ENCODE data around the gene TUBB2A. TPM values are rescaled to one million over a fixed set of nuclear protein-coding genes. Genes with fewer than 3 reads are reported as not detected.
"Not testable (repeated sequence)": the region's sequence is repeated elsewhere in the genome, so short reads cannot be mapped to it uniquely, and the experiment has no call there.

TUBB2A gene
- total RNA-seq, 2 experiments from 2014 or later, result 0.69 to 1.2 TPM

- Mint-ChIP-seq H3K27me3 (peaks cover 2% of the 10 kb centered on the region), H3K9me3 (no peaks in the 10 kb centered on the region), H3K4me1 (peaks cover 5% of the 10 kb centered on the region), H3K27ac (no peak overlapping the region), H3K4me3 (no peak overlapping the region), H3K36me3 (ENCODE audit: low read depth) (no peaks in the 10 kb centered on the region)
- DNase-seq, result no peak
- ChIA-PET CTCF (interaction anchor here (1.3 to 1.4 kb wide), 2 partner anchors 10 to 19 kb away, joined by 3 read pairs; partner anchors contain the start of gene TUBB2A), POLR2A (no interaction called here)
Measured at GRCh38 chr6:3175715-3176402, 18.5 kb upstream of the TUBB2A start.

- H3K4me3 Mint-ChIP-seq; DNase-seq; H3K4me1 Mint-ChIP-seq; H3K27ac Mint-ChIP-seq; H3K36me3 Mint-ChIP-seq (ENCODE audit: low read depth); POLR2A ChIA-PET; H3K9me3 Mint-ChIP-seq; H3K27me3 Mint-ChIP-seq: not testable (repeated sequence)
- CTCF ChIA-PET, result interaction anchor here (1.1 kb wide), 1 partner anchor 10 kb away, joined by 4 read pairs; no protein-coding TSS in a partner anchor
Measured at GRCh38 chr6:3173636-3174089, 16.3 kb upstream of the TUBB2A start.

GRCh38 chr6:3172789-3173188, 15.4 kb upstream of the TUBB2A start:
- CTCF ChIA-PET, result interaction anchor here (1.1 to 1.3 kb wide), 3 partner anchors 9 to 14 kb away, joined by 3 to 4 read pairs (median 3); no protein-coding TSS in a partner anchor
- POLR2A ChIA-PET; H3K27me3 Mint-ChIP-seq; H3K4me3 Mint-ChIP-seq; DNase-seq; H3K9me3 Mint-ChIP-seq; H3K4me1 Mint-ChIP-seq; H3K36me3 Mint-ChIP-seq (ENCODE audit: low read depth); H3K27ac Mint-ChIP-seq: not testable (repeated sequence)

GRCh38 chr6:3171313-3172175, 14.2 kb upstream of the TUBB2A start:
- POLR2A ChIA-PET; H3K36me3 Mint-ChIP-seq (ENCODE audit: low read depth); H3K27me3 Mint-ChIP-seq; H3K4me3 Mint-ChIP-seq; H3K27ac Mint-ChIP-seq; H3K4me1 Mint-ChIP-seq; H3K9me3 Mint-ChIP-seq; DNase-seq: not testable (repeated sequence)
- CTCF ChIA-PET, result interaction anchor here (0.6 to 1.4 kb wide), 4 partner anchors 9 to 45 kb away, joined by 3 to 5 read pairs (median 3); no protein-coding TSS in a partner anchor

- POLR2A ChIA-PET; H3K4me3 Mint-ChIP-seq; H3K27ac Mint-ChIP-seq; H3K4me1 Mint-ChIP-seq; DNase-seq; H3K36me3 Mint-ChIP-seq (ENCODE audit: low read depth); H3K9me3 Mint-ChIP-seq; H3K27me3 Mint-ChIP-seq: not testable (repeated sequence)
- CTCF ChIA-PET, result interaction anchor here (0.6 to 1.4 kb wide), 2 partner anchors 8 to 44 kb away, joined by 3 to 5 read pairs; no protein-coding TSS in a partner anchor
Measured at GRCh38 chr6:3170676-3171075, 13.3 kb upstream of the TUBB2A start.

- not testable (repeated sequence) for H3K27ac Mint-ChIP-seq; H3K4me3 Mint-ChIP-seq; H3K4me1 Mint-ChIP-seq; DNase-seq; H3K36me3 Mint-ChIP-seq (ENCODE audit: low read depth); H3K9me3 Mint-ChIP-seq
- peaks cover 14% of the 10 kb centered on the region for H3K27me3 Mint-ChIP-seq
- ChIA-PET CTCF (interaction anchor here (1.2 kb wide), 1 partner anchor 11 kb away, joined by 3 read pairs; the partner anchor contains the start of gene TUBB2A), POLR2A (interaction anchor here (0.6 kb wide), 1 partner anchor 141 kb away, joined by 6 read pairs; no protein-coding TSS in a partner anchor)
Measured at GRCh38 chr6:3168046-3168445, 10.7 kb upstream of the TUBB2A start.

- H3K27me3 Mint-ChIP-seq, result peaks cover 23% of the 10 kb centered on the region
- H3K27ac Mint-ChIP-seq; POLR2A ChIA-PET; H3K36me3 Mint-ChIP-seq (ENCODE audit: low read depth); H3K4me3 Mint-ChIP-seq; H3K9me3 Mint-ChIP-seq; H3K4me1 Mint-ChIP-seq; DNase-seq: not testable (repeated sequence)
- CTCF ChIA-PET, result interaction anchor here (1.0 to 1.2 kb wide), 2 partner anchors 10 to 41 kb away, joined by 3 read pairs; no protein-coding TSS in a partner anchor
Measured at GRCh38 chr6:3166535-3167225, 9.3 kb upstream of the TUBB2A start.

- peaks cover 7% of the 10 kb centered on the region for H3K4me1 Mint-ChIP-seq
- no peaks in the 10 kb centered on the region for H3K36me3 Mint-ChIP-seq (ENCODE audit: low read depth)
- H3K9me3 Mint-ChIP-seq, result no peaks in the 10 kb centered on the region
- CTCF ChIA-PET, result interaction anchor here (1.0 to 1.2 kb wide), 2 partner anchors 10 to 40 kb away, joined by 3 read pairs; no protein-coding TSS in a partner anchor
- DNase-seq, result no peak
- H3K27ac Mint-ChIP-seq, result no peak overlapping the region
- H3K4me3 Mint-ChIP-seq, result no peak overlapping the region
- peaks cover 26% of the 10 kb centered on the region for H3K27me3 Mint-ChIP-seq
- POLR2A ChIA-PET, result no interaction called here
Measured at GRCh38 chr6:3165631-3166534, 8.5 kb upstream of the TUBB2A start.

GRCh38 chr6:3164388-3164787, 7.0 kb upstream of the TUBB2A start:
- CTCF ChIA-PET, result no interaction called here

GRCh38 chr6:3163248-3163594, 5.9 kb upstream of the TUBB2A start:
- H3K9me3 Mint-ChIP-seq, result peaks cover 3% of the 10 kb centered on the region

More at GRCh38 chr6:3164388-3164787, 7.0 kb upstream of the TUBB2A start:
- H3K27me3 Mint-ChIP-seq, result peaks cover 36% of the 10 kb centered on the region
- no peak overlapping the region for H3K27ac Mint-ChIP-seq
- H3K4me1 Mint-ChIP-seq, result peaks cover 20% of the 10 kb centered on the region
- H3K36me3 Mint-ChIP-seq (ENCODE audit: low read depth), result peaks cover 3% of the 10 kb centered on the region
- DNase-seq, result no peak
- H3K9me3 Mint-ChIP-seq, result peaks cover 3% of the 10 kb centered on the region
- POLR2A ChIA-PET, result no interaction called here
- no peak overlapping the region for H3K4me3 Mint-ChIP-seq

GRCh38 chr6:3162565-3163247, 5.4 kb upstream of the TUBB2A start:
- peak; percentile 42 for DNase-seq
- Mint-ChIP-seq H3K36me3 (ENCODE audit: low read depth) (peaks cover 3% of the 10 kb centered on the region), H3K9me3 (peaks cover 3% of the 10 kb centered on the region), H3K4me3 (peak overlapping the region; percentile 62), H3K4me1 (peaks cover 24% of the 10 kb centered on the region), H3K27me3 (peaks cover 40% of the 10 kb centered on the region), H3K27ac (no peak overlapping the region)
- ChIA-PET POLR2A (no interaction called here), CTCF (interaction anchor here (0.6 to 1.4 kb wide), 6 partner anchors 9 to 352 kb away, joined by 3 to 4 read pairs (median 3); no protein-coding TSS in a partner anchor)

More at GRCh38 chr6:3163248-3163594, 5.9 kb upstream of the TUBB2A start:
- peaks cover 38% of the 10 kb centered on the region for H3K27me3 Mint-ChIP-seq
- H3K4me1 Mint-ChIP-seq, result peaks cover 22% of the 10 kb centered on the region
- ChIA-PET POLR2A (no interaction called here), CTCF (interaction anchor here (0.6 to 1.4 kb wide), 5 partner anchors 10 to 352 kb away, joined by 3 to 4 read pairs (median 3); no protein-coding TSS in a partner anchor)
- no peak overlapping the region for H3K27ac Mint-ChIP-seq
- H3K4me3 Mint-ChIP-seq, result peak overlapping the region; percentile 62
- DNase-seq, result no peak
- peaks cover 3% of the 10 kb centered on the region for H3K36me3 Mint-ChIP-seq (ENCODE audit: low read depth)

Measured in activated CD4-positive, alpha-beta T cell treated with anti-CD3 and anti-CD28 coated beads, Interleukin-2, amount 10 ng/mL, durations not matched to agents 7 days and 5 days (primary cell).